Measurements from ENCODE around the gene EEPD1.

EEPD1 gene

GRCh38 chr7:36260481-36260880 lies 107.4 kb downstream of the EEPD1 start:
- DNase-seq (ENCODE audit: low spot score) = no peak

- DNase-seq (ENCODE audit: low spot score) = no peak
Observed at GRCh38 chr7:36261019-36261754, 108.1 kb downstream of the EEPD1 start.

GRCh38 chr7:36262309-36263094 lies 109.4 kb downstream of the EEPD1 start:
- DNase-seq (ENCODE audit: low spot score) = no peak

DNA sequence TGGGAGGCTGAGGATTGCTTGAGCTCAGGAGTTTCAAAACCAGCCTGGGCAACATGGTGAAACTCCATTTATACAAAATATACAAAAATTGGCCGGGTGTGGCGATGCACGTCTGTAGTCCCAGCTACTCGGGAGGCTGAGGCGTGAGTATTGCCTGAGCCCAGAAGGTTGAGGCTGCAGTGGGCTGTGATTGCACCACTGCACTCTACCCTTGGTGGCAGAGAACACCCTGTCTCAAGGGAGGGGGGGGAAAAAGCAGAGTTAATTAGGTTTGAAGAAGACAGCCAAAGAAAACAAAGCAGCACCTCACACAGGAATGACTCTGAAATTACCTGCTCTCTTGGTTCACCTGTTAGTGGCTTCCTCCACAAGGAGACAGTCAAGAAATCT lies 110.0 kb downstream of the EEPD1 start:
- no peak for DNase-seq (ENCODE audit: low spot score)

- no peak for DNase-seq (ENCODE audit: low spot score)
Observed at GRCh38 chr7:36264123-36264801, 111.2 kb downstream of the EEPD1 start.

DNA sequence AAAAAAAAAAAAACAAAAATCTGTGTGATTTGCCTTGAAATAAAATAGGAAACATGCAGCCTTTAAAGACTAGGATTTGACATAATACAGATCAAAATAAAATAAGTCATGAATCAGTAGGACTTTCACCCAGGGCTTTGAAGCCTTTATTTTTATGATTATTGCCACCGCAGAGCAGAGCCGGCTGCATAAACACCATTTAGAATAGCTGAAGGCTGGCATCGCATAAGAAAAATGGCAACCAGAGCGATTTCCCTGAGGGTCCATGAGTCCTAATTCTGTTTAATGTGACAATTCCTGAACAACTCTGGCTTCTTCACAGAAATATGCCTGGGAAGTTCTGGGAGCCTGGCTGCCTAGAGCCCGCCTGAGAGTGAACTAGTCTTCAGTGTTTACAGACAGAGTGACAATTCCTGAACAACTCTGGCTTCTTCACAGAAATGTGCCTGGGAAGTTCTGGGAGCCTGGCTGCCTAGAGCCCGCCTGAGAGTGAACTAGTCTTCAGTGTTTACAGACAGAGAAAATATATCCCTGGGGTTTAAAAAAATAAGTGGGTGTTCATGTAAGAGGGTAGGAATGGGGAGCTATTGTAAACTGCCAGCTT lies 112.0 kb downstream of the EEPD1 start:
- DNase-seq (ENCODE audit: low spot score) = no peak

DNA sequence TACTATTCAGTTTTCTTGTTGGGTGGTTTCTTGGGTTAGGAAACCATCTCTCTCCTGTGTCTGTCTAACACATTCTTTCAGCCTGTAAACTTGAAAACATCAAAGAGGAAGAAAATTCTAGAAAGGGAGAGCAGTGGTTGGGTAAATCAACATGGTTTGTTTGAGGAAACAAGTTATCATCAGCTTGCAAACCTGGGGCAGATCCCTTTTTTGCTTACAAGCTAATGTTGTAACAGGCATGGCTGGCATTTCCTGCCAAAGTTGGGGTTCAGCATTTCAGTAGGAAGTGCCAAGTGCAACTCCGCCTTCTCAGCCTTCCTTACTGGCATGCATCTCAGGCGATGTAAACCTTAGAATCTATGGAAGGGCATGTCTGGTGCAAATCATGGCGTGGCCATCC lies 112.6 kb downstream of the EEPD1 start:
- no peak for DNase-seq (ENCODE audit: low spot score)

GRCh38 chr7:36266190-36266589 lies 113.1 kb downstream of the EEPD1 start:
- DNase-seq (ENCODE audit: low spot score) = no peak

DNA sequence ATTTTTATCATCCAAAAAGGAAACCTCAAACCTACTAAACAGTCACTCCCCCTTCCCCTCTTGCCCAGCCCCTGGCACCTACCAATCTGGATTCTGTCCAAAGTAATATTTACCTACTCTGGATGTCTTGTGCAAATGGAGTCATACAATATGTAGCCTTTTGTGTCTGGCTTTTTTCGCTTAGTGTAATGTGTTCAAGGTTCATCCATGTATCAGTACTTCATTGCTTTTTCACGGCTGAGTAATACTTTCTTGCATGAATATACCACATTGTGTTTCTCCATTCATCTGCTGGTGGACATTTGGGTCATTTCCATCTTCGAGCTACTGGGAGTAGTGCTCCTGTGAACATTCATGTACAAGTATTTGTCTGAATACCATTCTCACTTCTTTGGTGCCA lies 113.6 kb downstream of the EEPD1 start:
- DNase-seq (ENCODE audit: low spot score) = no peak

- DNase-seq (ENCODE audit: low spot score) = no peak
Observed at GRCh38 chr7:36272211-36272566, 119.1 kb downstream of the EEPD1 start.

- no peak for DNase-seq (ENCODE audit: low spot score)
Observed at GRCh38 chr7:36272567-36273269, 119.7 kb downstream of the EEPD1 start.

- no peak for DNase-seq (ENCODE audit: low spot score)
Observed at GRCh38 chr7:36273836-36274235, 120.8 kb downstream of the EEPD1 start.

GRCh38 chr7:36275735-36276284 lies 122.8 kb downstream of the EEPD1 start:
- DNase-seq (ENCODE audit: low spot score) = no peak

- DNase-seq (ENCODE audit: low spot score) = no peak
Observed at GRCh38 chr7:36276428-36277248, 123.6 kb downstream of the EEPD1 start.

DNA sequence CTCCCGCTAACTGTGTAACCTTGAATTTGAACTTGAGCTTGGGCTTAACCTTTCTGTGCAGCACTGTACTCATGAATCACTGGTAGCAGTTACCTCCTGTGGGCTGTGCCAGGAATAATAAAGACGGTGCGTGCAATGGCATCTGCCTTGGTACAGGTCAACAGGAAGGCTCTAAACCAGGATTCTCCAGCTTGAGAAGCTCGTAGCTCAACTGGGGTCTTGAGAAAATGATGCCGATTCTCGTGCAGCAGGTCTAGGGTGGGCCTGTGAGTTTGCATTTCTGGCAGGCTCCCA lies 124.1 kb downstream of the EEPD1 start:
- DNase-seq (ENCODE audit: low spot score) = no peak

DNA sequence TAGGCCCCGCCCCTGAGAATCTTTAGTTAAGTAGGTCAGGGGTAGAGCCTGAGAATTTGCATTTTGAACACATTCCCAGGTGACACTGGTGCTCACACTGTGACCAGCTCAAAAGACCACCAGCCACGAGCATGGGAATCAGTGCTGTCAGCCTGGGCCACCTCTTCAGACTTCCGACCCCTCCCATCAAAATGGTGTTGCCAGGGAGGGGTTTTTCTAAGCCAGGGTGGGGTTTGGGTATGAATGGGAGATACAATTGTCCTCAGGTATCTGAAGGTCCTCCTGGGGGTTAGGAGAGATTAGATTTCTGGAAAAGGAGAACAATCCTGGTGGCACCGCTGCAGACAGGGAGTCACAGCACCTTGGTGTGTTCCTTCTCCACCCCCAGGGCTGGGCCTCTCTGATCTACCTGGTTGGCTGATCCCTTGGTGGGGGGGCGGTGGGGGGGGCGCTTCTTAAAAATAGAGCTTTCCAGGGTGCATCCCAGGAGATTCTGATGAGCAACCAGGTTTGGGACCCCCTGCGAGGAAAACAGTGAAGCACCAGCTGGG lies 125.1 kb downstream of the EEPD1 start:
- no peak for DNase-seq (ENCODE audit: low spot score)

DNA sequence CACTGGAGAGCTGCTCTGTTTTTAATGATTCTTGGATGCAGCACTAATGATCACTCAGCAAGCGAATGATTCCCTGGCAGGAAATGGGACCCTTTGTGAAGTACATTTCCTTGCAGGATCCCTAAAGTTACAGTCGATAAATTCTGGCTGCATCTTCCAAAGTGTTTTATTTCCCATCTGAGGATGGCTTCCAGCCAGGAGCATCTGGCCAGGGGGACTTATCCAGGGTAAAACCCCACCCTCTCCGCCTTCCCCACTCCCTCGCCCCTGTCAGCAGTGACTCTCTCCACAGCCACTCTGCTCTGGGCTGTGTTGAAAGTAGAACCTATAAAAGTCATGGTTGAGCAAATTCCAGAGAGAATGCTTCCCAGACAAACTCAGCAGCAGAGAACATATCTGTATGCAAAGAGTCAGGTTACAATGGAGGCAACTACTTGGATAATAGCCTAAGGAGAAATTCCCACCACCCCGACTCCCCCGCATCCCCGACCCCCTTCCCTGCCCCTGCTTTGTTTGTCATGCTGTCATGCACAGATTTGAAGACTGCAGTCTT lies 125.6 kb downstream of the EEPD1 start:
- no peak for DNase-seq (ENCODE audit: low spot score)

DNA sequence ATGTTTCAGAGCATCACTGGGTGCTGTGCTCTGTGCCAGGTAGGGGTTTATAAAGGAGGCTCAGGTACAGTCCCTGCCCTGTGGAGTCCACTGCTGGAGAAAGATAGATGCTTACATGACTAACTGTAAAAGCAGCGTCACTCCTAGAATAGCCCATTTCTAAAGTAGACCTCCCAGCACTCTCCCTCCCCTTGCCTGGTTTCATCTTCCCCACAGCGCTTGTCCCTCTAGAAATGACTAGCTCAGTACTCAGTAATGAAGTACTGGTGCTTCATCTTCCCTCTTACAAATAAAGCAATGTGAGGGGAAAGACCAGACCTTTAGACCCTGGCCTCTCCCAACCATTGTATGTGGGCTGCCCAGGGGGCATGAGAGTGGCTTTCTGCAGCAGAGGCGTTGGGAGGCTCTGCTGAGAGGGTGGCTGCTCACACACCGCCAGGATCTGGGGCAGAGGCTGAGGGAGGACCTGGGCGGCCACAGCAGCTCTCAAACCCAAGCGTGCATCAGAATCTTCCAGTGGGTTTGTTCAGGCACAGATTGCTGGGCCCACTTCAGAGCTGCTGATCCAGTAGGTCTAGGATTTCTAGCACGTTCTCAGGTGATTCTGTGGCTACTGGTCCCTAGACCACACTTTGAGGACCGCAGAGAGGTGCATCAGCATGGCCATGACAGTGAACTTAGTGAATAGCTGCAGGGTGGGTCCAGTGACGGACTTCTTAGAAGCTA lies 126.3 kb downstream of the EEPD1 start:
- DNase-seq (ENCODE audit: low spot score) = no peak

- DNase-seq (ENCODE audit: low spot score) = no peak
Observed at GRCh38 chr7:36279926-36280315, 126.9 kb downstream of the EEPD1 start.
